Fibroblast of the aortic adventitia (primary cell): ENCODE measurements around the gene IFNL3. TPM values are rescaled to one million over a fixed set of nuclear protein-coding genes. Genes with fewer than 3 reads are reported as not detected.

Source experiments
- DNase-seq: peaks from one replicate; pipeline ENCODE4 v3.0.0-alpha.2; 2010; ENCODE audit warnings: low read depth
- H3K4me3 ChIP-seq: 2 replicates; pipeline ENCODE4 v1.5.1; 2011; ENCODE audit warnings: low read depth, mild to moderate bottlenecking, control low read depth, low read length, moderate library complexity
- total RNA-seq: library from RNA; depleted of rRNA; stranded (reverse); fragments of >200 nt; gene quantifications from 2 replicates; pipeline ENCODE4 v1.2.3, GENCODE V29; 2012; ENCODE audit warnings: low replicate concordance
- TF ChIP-seq, protein P1 (sequence below): IDR thresholded peaks from 2 replicates; pipeline ENCODE4 v1.5.1; 2011; ENCODE audit warnings: mild to moderate bottlenecking, low read length, control low read depth, inconsistent platforms; ENCODE audit not compliant: insufficient read depth

The IFNL3 gene
- total RNA-seq, 1 donor: not detected

DNA sequence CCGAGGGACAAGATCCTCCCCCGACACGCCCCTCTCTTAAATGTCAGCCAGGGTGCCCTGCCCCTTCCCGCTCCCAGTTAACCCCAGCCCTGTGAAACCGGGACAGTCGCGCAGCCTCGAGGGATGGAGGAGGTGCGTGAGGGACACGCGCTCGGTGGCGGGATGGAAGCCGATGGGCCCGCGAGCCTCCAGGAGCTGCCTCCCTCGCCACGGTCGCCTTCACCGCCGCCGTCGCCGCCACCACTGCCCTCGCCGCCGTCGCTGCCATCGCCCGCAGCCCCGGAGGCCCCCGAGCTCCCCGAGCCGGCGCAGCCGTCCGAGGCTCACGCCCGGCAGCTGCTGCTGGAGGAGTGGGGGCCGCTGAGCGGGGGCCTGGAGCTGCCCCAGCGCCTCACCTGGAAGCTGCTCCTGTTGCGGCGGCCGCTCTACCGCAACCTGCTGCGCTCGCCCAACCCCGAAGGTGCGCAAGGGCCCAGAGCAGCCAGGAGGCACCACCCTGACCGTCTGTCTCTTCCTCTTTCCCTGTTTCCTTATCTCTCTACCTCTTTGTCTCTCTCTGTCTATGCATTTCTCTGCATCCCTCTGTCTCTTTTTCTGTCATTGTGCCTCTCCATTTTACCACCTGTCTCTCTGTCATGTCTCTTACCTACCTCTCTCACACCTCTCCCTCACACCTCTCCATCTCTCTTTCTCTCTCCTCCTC lies 47.8 kb downstream of the IFNL3 start, which contains the start of gene NCCRP1:
Gene NCCRP1, plus strand, starts transcription at position 105 of the 703 bp plus-strand sequence. Its CDS starts 19 bp downstream, at position 124.
- no peak for DNase-seq
- TF ChIP-seq, protein P1, sequence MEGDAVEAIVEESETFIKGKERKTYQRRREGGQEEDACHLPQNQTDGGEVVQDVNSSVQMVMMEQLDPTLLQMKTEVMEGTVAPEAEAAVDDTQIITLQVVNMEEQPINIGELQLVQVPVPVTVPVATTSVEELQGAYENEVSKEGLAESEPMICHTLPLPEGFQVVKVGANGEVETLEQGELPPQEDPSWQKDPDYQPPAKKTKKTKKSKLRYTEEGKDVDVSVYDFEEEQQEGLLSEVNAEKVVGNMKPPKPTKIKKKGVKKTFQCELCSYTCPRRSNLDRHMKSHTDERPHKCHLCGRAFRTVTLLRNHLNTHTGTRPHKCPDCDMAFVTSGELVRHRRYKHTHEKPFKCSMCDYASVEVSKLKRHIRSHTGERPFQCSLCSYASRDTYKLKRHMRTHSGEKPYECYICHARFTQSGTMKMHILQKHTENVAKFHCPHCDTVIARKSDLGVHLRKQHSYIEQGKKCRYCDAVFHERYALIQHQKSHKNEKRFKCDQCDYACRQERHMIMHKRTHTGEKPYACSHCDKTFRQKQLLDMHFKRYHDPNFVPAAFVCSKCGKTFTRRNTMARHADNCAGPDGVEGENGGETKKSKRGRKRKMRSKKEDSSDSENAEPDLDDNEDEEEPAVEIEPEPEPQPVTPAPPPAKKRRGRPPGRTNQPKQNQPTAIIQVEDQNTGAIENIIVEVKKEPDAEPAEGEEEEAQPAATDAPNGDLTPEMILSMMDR: no peak
- H3K4me3 ChIP-seq: no peak within 1 kb of the TSS

DNA sequence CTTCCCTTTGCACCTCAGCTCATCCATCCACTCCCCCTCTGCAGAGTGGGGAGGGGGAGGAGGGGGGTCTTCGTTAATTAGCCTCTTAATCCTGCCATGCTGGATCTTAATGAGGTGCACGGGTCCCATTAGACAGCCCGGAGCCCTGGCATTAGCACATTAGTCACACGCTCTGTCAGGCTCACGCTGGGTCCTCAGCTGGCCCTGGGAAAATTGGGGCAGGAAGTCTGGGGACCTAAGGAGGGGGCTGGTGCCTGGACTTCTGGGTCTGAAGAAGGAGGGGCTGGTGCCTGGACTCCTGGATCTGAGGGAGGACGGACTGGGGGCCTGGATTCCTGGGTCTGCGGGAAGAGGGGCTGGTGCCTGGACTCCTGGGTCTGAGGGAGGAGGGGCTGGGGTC lies 48.5 kb downstream of the IFNL3 start:
- TF ChIP-seq, protein P1: no peak
- H3K4me3 ChIP-seq: no peak overlapping the region
- no peak for DNase-seq

DNA sequence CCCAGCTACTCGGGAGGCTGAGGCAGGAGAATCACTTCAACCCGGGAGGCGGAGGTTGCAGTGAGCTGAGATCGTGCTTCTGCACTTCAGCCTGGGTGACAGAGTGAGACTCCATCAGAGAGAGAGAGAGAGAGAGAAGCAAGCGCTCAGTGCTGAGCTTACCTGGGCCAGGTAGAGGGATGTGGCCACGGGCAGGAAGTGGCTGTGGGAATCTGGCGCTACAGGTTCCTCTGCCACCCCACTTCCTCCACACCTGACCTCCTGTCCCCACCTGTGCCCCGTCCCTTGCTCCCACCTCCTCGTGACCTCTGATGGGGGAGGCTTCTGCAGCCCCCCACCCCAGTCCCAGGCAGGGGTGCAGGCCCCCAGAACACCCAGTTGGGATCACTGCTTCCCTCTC lies 49.1 kb downstream of the IFNL3 start:
- no peak overlapping the region for H3K4me3 ChIP-seq
- TF ChIP-seq, protein P1: no peak
- no peak for DNase-seq

DNA sequence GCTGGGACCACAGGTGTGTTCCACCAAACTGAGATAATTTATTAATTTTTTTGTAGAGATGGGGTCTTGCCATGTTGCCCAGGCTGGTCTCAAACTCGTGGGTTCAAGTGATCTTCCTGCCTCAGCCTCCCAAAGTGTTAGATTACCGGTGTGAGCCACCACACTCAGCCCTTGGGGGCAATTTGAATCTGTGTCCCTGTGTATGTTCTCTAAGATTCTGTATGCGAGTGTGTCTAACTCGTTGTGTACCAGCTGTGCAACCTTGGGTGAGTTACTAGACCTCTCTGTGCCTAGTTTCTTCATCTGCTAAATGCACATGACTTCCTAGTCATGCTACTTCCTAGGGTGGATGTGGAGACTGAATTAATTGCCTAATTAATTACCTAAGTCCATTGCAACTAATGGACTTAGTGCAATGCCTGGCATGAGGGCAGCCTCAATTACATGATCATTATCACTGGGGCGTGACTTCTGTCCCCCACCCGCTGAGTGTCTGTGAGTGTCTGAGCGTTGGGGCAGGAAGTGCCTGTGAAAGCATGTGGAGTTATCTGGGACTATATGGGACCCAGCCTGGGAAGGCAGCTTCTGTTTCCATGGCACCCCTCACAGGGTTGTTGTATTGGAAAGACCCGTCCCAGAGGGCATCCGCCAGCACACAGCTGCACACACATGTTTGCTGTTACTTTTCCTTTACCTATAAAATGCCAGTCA lies 49.8 kb downstream of the IFNL3 start:
- TF ChIP-seq, protein P1: no peak
- no peak for DNase-seq
- no peak overlapping the region for H3K4me3 ChIP-seq

DNA sequence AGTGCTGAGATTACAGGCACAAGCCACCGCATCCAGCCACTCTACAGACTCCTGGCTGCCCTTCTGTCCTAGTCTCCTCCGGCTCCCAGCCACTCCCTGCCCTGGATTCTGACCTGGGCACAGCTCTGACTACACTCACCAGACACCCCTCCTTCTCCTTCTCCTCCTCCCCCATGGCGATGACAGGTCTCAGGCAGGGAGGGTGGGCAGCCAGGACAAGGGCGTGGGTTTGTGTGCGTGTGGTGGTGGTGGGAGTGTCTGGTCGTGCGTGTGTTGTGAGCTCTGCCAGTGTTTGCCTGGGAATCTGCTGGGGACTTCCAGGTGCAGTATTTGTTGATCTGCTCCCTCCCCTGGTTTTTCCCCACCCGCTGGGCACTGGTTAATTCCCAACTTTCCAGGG lies 51.0 kb downstream of the IFNL3 start:
- no peak overlapping the region for H3K4me3 ChIP-seq
- TF ChIP-seq, protein P1: no peak
- DNase-seq: no peak

Other genes starting within 250 kb of the IFNL3 start
- gene FBXO27, start 212.5 kb downstream of the IFNL3 start, total RNA-seq: 7.2 and 17.8 TPM in 2 replicates
- gene ACP7, start 160.6 kb downstream of the IFNL3 start, total RNA-seq: 0.45 TPM in 1 of 2 replicates, not detected in the other
- 7.6 and 9.0 TPM in 2 replicates for gene PAK4, start 119.2 kb downstream of the IFNL3 start, total RNA-seq
- not detected in 2 replicates for gene NCCRP1, start 48.0 kb downstream of the IFNL3 start, total RNA-seq
- not detected in 2 replicates for gene SYCN, start 40.7 kb downstream of the IFNL3 start, total RNA-seq
- not detected in 2 replicates for gene IFNL4, start 3.9 kb upstream of the IFNL3 start, total RNA-seq
- not detected in 2 replicates for gene IFNL2, start 23.4 kb upstream of the IFNL3 start, total RNA-seq
- gene IFNL1, start 51.4 kb upstream of the IFNL3 start, total RNA-seq: not detected in 2 replicates
- 0.08 and 0.18 TPM in 2 replicates for gene LRFN1, start 75.9 kb upstream of the IFNL3 start, total RNA-seq
- 4.2 TPM in 1 of 2 replicates, not detected in the other for gene GMFG, start 91.0 kb upstream of the IFNL3 start, total RNA-seq
- gene SAMD4B, start 97.4 kb upstream of the IFNL3 start, total RNA-seq: 21.5 and 84.9 TPM in 2 replicates
- gene PAF1, start 146.1 kb upstream of the IFNL3 start, total RNA-seq: 36.1 and 45.4 TPM in 2 replicates
- 16.2 and 25.7 TPM in 2 replicates for gene MED29, start 146.4 kb upstream of the IFNL3 start, total RNA-seq
- gene ZFP36, start 161.8 kb upstream of the IFNL3 start, total RNA-seq: 10.8 and 18.3 TPM in 2 replicates
- gene PLEKHG2, start 167.7 kb upstream of the IFNL3 start, total RNA-seq: 14.1 and 29.1 TPM in 2 replicates
- gene RPS16, start 190.9 kb upstream of the IFNL3 start, total RNA-seq: 23.5 and 148 TPM in 2 replicates
- gene SUPT5H, start 200.6 kb upstream of the IFNL3 start, total RNA-seq: 88.2 and 299 TPM in 2 replicates
- 46.1 and 49.5 TPM in 2 replicates for gene TIMM50, start 235.8 kb upstream of the IFNL3 start, total RNA-seq